K562 (cell line): ENCODE data around the gene DACT1. TPM values are rescaled to one million over a fixed set of nuclear protein-coding genes. Genes with fewer than 3 reads are reported as not detected.

Experiments used
- ATAC-seq: fragments of 200-7000 bp; cut with Tn5 transposase; 3 replicates; pipeline ENCODE4 v1.9.1; 2020; ENCODE audit warnings: moderate library complexity
- BruUV-seq: library from RNA; stranded (reverse); fragments of 400-500 nt; replicated peaks from 2 replicates; lab custom pipeline; 2021; lab: Mats Ljungman, UMichigan
- CTCF ChIA-PET: fragments of 300-600 bp; formaldehyde crosslinking; extraction: SDS; loops from one replicate; lab custom pipeline; 2021; ENCODE audit warnings: low intra/inter-chr PET ratio; lab: Yijun Ruan, JAX
- POLR2A ChIA-PET: fragments of 300-600, 350-650 bp; sonication (Branson Sonifier 250); formaldehyde crosslinking; extraction: SDS; loops from one replicate; lab custom pipeline; 2021; ENCODE audit warnings: antibody characterized with exemption, inconsistent platforms; lab: Yijun Ruan, JAX
- DNase-seq, 4 experiments: peaks; one replicate each; pipeline versions ENCODE4 v3.0.0 to v3.0.0-alpha.2; 2011 to 2018; ENCODE audit warnings: low spot score in 3 of 4, mixed read lengths in 3 of 4; ENCODE audit errors: extremely low read depth in 1 of 4
- FAIRE-seq: peaks from 2 replicates; lab custom pipeline; 2011; peaks lifted over from hg19 to GRCh38; lab: Jason Lieb, UNC
- H2AFZ ChIP-seq: 2 replicates; pipeline ENCODE4 v1.6.0; 2011; ENCODE audit warnings: low read depth, low read length, control low read depth, inconsistent platforms
- H3K27ac ChIP-seq: fragments of 200-600 bp; 3 replicates; pipeline ENCODE4 v1.8.0; 2011; ENCODE audit warnings: low read depth, mild to moderate bottlenecking, control low read depth, inconsistent platforms, low read length, moderate library complexity, mixed read lengths; ENCODE audit errors: extremely low read depth
- H3K27me3 ChIP-seq, 2 experiments: fragments of 300-600 bp in 1 of 2; 2 replicates in 1 of 2; 3 replicates in 1 of 2; pipeline versions ENCODE4 v1.6.0 to v1.8.0; 2011; ENCODE audit warnings: inconsistent platforms in 2 of 2, low read length in 2 of 2, mild to moderate bottlenecking in 1 of 2, mixed read lengths in 1 of 2, moderate library complexity in 1 of 2; ENCODE audit not compliant: control insufficient read depth in 2 of 2, insufficient read depth in 2 of 2
- H3K36me3 ChIP-seq: fragments of 300-600 bp; 3 replicates; pipeline ENCODE4 v1.8.0; 2011; ENCODE audit warnings: mild to moderate bottlenecking, low read length, inconsistent platforms; ENCODE audit not compliant: control insufficient read depth, insufficient read depth
- H3K4me1 ChIP-seq, 2 experiments: fragments of 200-600 bp in 1 of 2; replicated peaks in 1 of 2; 2 replicates in 1 of 2; 3 replicates in 1 of 2; pipeline versions ENCODE4 v1.5.1 to v1.8.0; 2011; ENCODE audit warnings: inconsistent platforms in 2 of 2, low read length in 2 of 2, mild to moderate bottlenecking in 1 of 2, mixed read lengths in 1 of 2, moderate library complexity in 1 of 2; ENCODE audit not compliant: control insufficient read depth in 2 of 2, insufficient read depth in 2 of 2
- H3K4me2 ChIP-seq: 2 replicates; pipeline ENCODE4 v1.6.1; 2011; ENCODE audit warnings: low read length, control low read depth, inconsistent platforms, mixed read lengths; ENCODE audit not compliant: insufficient read depth
- H3K4me3 ChIP-seq: fragments of 200-600 bp; sonication (generic), shearing (Covaris generic); 2 replicates; pipeline ENCODE4 v1.5.1; 2016; ENCODE audit warnings: control low read depth, inconsistent platforms
- H3K79me2 ChIP-seq: fragments of 200-600 bp; 3 replicates; pipeline ENCODE4 v1.8.0; 2011; ENCODE audit warnings: low read length, inconsistent platforms; ENCODE audit not compliant: control insufficient read depth, insufficient read depth
- H3K9ac ChIP-seq, 2 experiments: 2 replicates each; pipeline versions ENCODE4 v1.6.0 to v1.6.1; 2011; ENCODE audit warnings: low read depth in 2 of 2, low read length in 2 of 2, control low read depth in 1 of 2, inconsistent platforms in 1 of 2, mild to moderate bottlenecking in 1 of 2, mixed read lengths in 1 of 2; ENCODE audit not compliant: insufficient read depth in 1 of 2
- H3K9me1 ChIP-seq: one replicate; pipeline ENCODE4 v1.6.0; 2011; ENCODE audit warnings: inconsistent platforms, mild to moderate bottlenecking, low read length, moderate library complexity; ENCODE audit not compliant: control insufficient read depth, insufficient read depth
- H3K9me3 ChIP-seq: replicated peaks from 2 replicates; pipeline ENCODE4 v1.5.1; 2011; ENCODE audit warnings: low read depth, low read length, inconsistent platforms; ENCODE audit not compliant: control insufficient read depth, insufficient read depth
- H4K20me1 ChIP-seq: replicated peaks from 2 replicates; pipeline ENCODE4 v1.6.1; 2011; ENCODE audit warnings: low read length, inconsistent platforms, mixed read lengths; ENCODE audit not compliant: control insufficient read depth, insufficient read depth
- CTCF ChIP-seq, 3 experiments: IDR thresholded peaks in 2 of 3; conservative IDR thresholded peaks in 1 of 3; 2 replicates each; pipeline ENCODE4 v1.5.1; 2011 to 2012; ENCODE audit warnings: low read length in 3 of 3, mild to moderate bottlenecking in 3 of 3, control low read depth in 2 of 3, improper control_type of control experiment in 1 of 3, inconsistent platforms in 1 of 3, low read depth in 1 of 3, mixed read lengths in 1 of 3, moderate library complexity in 1 of 3; ENCODE audit not compliant: insufficient read depth in 2 of 3
- E4F1 ChIP-seq: fragments of 250-450 bp; sonication (Bioruptor Pico); IDR thresholded peaks from 2 replicates; pipeline ENCODE4 v1.5.0; 2021; ENCODE audit warnings: mild to moderate bottlenecking, borderline replicate concordance
- ELK3 ChIP-seq: fragments of 450-650 bp; formaldehyde crosslinking; IDR thresholded peaks from 2 replicates; pipeline ENCODE4 v1.4.0; 2020; ENCODE audit warnings: mild to moderate bottlenecking
- ILK ChIP-seq: fragments of 450-650 bp; IDR thresholded peaks from 2 replicates; pipeline ENCODE4 v1.6.1; 2016; ENCODE audit warnings: missing genetic modification characterization, low read depth, mild to moderate bottlenecking, missing compliant biosample characterization, moderate library complexity, borderline replicate concordance
- MLX ChIP-seq, 2 experiments: fragments of 450-650 bp in 1 of 2; sonication (generic) in 1 of 2; formaldehyde crosslinking; conservative IDR thresholded peaks; 2 replicates each; pipeline versions ENCODE4 v1.4.0 to v1.8.1; 2020 to 2022; ENCODE audit warnings: mild to moderate bottlenecking in 1 of 2, missing genetic modification reagents in 1 of 2
- SMARCB1 ChIP-seq: IDR thresholded peaks from 2 replicates; pipeline ENCODE4 v1.6.1; 2011; ENCODE audit warnings: improper control_type of control experiment, low read depth; ENCODE audit not compliant: insufficient read length
- SREBF2 ChIP-seq: sonication (generic); formaldehyde crosslinking; IDR thresholded peaks from 2 replicates; pipeline ENCODE4 v1.4.0; 2020; ENCODE audit warnings: mild to moderate bottlenecking, missing genetic modification reagents
- YY1 ChIP-seq, 3 experiments: IDR thresholded peaks; 2 replicates each; pipeline ENCODE4 v1.6.1; 2011; ENCODE audit warnings: low read length in 2 of 3, mild to moderate bottlenecking in 2 of 3, moderate library complexity in 2 of 3, borderline replicate concordance in 1 of 3, control low read depth in 1 of 3, low read depth in 1 of 3; ENCODE audit not compliant: insufficient read depth in 3 of 3, insufficient replicate concordance in 2 of 3, control insufficient read depth in 1 of 3, insufficient read length in 1 of 3; ENCODE audit errors: extremely low read depth in 1 of 3
- ZNF518B ChIP-seq: fragments of 250-450 bp; sonication (Bioruptor Pico); IDR thresholded peaks from 2 replicates; pipeline ENCODE4 v1.5.0; 2021; ENCODE audit warnings: mild to moderate bottlenecking, moderate library complexity
- ZNF77 ChIP-seq: fragments of 250-450 bp; sonication (Bioruptor Pico); IDR thresholded peaks from 2 replicates; pipeline ENCODE4 v1.5.0; 2020
- WGBS: fragments of 100-300 bp; shearing (Covaris generic); methylation state at CpG from one replicate; pipeline ENCODE4 v1.1.6; 2016; ENCODE audit warnings: low coverage, mixed read lengths; ENCODE audit not compliant: insufficient coverage; ENCODE audit errors: missing lambda C conversion rate; 5-methylcytosine and 5-hydroxymethylcytosine counted together
- in situ Hi-C: fragments of 300-500 bp; cut with MboI; formaldehyde crosslinking; loops from 4 replicates; pipeline ENCODE4 v1.15.0; 2018; ENCODE audit warnings: inconsistent platforms, mixed read lengths
- intact Hi-C: fragments of 100-400 bp; cut with micrococcal nuclease; formaldehyde crosslinking; loops from 2 replicates; pipeline ENCODE4 v1.14.2; 2022
- polyA plus RNA-seq, 8 experiments: library from polyadenylated mRNA; depleted of rRNA in 4 of 8; stranded (reverse) in 5 of 8; unstranded in 3 of 8; fragments of >200 nt; fragmentation: Nextera tagmentation in 2 of 8; fragmentation: Illumina TruSeq in 1 of 8; extraction: Ambion mirVana in 2 of 8; extraction: Trizol in 1 of 8; gene quantifications; 2 replicates each; pipeline versions ENCODE4 v1.2.1 to v1.2.3, GENCODE V29; 2011 to 2014; ENCODE audit warnings: inconsistent platforms in 1 of 8, missing spikeins in 1 of 8
- total RNA-seq, 7 experiments: library from RNA; depleted of rRNA in 6 of 7; stranded (reverse); fragments of >200 nt in 6 of 7; fragmentation: Illumina TruSeq in 2 of 7; extraction: Trizol in 2 of 7; gene quantifications; 2 replicates each; pipeline versions ENCODE4 v1.2.1 to v1.2.3, GENCODE V29; 2011 to 2021; ENCODE audit warnings: low replicate concordance in 1 of 7

DACT1 gene
- total and polyA plus RNA-seq, 9 of the 15 experiments (the other 6 are each of a cell fraction or from before 2014, with no cell fraction given), result 0.07 to 0.30 (median 0.13) TPM

GRCh38 chr14:58640959-58641358 is 3.2 kb downstream of the DACT1 start:
- ChIA-PET POLR2A (interaction anchor here (0.7 kb wide), 1 partner anchor 19 kb away, joined by 3 read pairs; no protein-coding TSS in a partner anchor), CTCF (no interaction called here)
- intact Hi-C loops, result loop anchor here (1.0 to 10.0 kb wide), 3 partner anchors 384 to 481 kb away; no protein-coding TSS in a partner anchor
- TF ChIP-seq ZNF77 (CRISPR knock-in tag), result no peak
- TF ChIP-seq ZNF518B (CRISPR knock-in tag), result no peak
- no peak for TF ChIP-seq SREBF2 (CRISPR knock-in tag)
- no peak for TF ChIP-seq E4F1 (CRISPR knock-in tag)
- TF ChIP-seq ILK (tag), result no peak
- TF ChIP-seq MLX (CRISPR knock-in tag; conservative IDR thresholded peaks at IDR 0.05), result no peak
- TF ChIP-seq ELK3 (CRISPR knock-in tag), result no peak
- no peak for TF ChIP-seq SMARCB1
- no peak for TF ChIP-seq CTCF (IDR thresholded peaks at IDR 0.05 in 2 of 3, conservative IDR thresholded peaks at IDR 0.05 in 1 of 3; ENCODE audit: insufficient read depth in 2 of 3, low read depth in 1 of 3, low read length in 3 of 3)
- TF ChIP-seq YY1 (IDR thresholded peaks at IDR 0.05; ENCODE audit: borderline replicate concordance in 1 of 3, control insufficient read depth in 1 of 3, extremely low read depth in 1 of 3, insufficient read depth in 3 of 3, insufficient read length in 1 of 3, insufficient replicate concordance in 2 of 3, low read depth in 1 of 3, low read length in 2 of 3), result no peak

More at GRCh38 chr14:58640959-58641358, 3.2 kb downstream of the DACT1 start:
- Histone ChIP-seq H3K4me2 (no peak overlapping the region), H3K4me3 (no peak overlapping the region), H4K20me1 (no peaks in the 10 kb centered on the region), H3K36me3 (no peaks in the 10 kb centered on the region), H3K9me3 (no peaks in the 10 kb centered on the region), H3K27me3 (peaks cover 12 to 26% of the 10 kb centered on the region in 2 experiments; a peak in 4 of 5 replicates), H3K27ac (no peak overlapping the region), H3K79me2 (no peaks in the 10 kb centered on the region), H3K4me1 (peaks cover 0 to 18% of the 10 kb centered on the region in 2 experiments; a peak in 2 of 5 replicates), H3K9me1 (no peaks in the 10 kb centered on the region), H2AFZ (no peak overlapping the region), H3K9ac (no peak overlapping the region)
- in situ Hi-C loops, result no loop called here
- DNase-seq, result no peak
- no peak for ATAC-seq
- WGBS, result 0% methylated on average over 2 of the region's 2 CpGs
- no peak for FAIRE-seq
- BruUV-seq, result no TSS peak
